GDM1 (cell line): Measurements from ENCODE around the gene SMG1.
A peak's percentile ranks its signal among the peaks of the same experiment; 100 is the strongest.

Source experiments
- DNase-seq: peaks from one replicate; lab custom pipeline; 2025; lab: John Stamatoyannopoulos, UW

The SMG1 gene

GRCh38 chr16:18852647-18853046 lies 73.6 kb downstream of the SMG1 start:
- no peak for DNase-seq

- no peak for DNase-seq
These were observed 79.8 kb downstream of the SMG1 start for GRCh38 chr16:18846416-18846815.

- no peak for DNase-seq
These were observed 83.6 kb downstream of the SMG1 start for GRCh38 chr16:18842565-18842964.

GRCh38 chr16:18841833-18842525 lies 84.2 kb downstream of the SMG1 start:
- DNase-seq = no peak

GRCh38 chr16:18839555-18839954 lies 86.7 kb downstream of the SMG1 start:
- DNase-seq = no peak

- no peak for DNase-seq
These were observed 89.5 kb downstream of the SMG1 start for GRCh38 chr16:18836702-18837101.

GRCh38 chr16:18834864-18835263 lies 91.3 kb downstream of the SMG1 start:
- no peak for DNase-seq

- no peak for DNase-seq
These were observed 92.3 kb downstream of the SMG1 start for GRCh38 chr16:18833707-18834505.

GRCh38 chr16:18832613-18833012 lies 93.6 kb downstream of the SMG1 start:
- DNase-seq = no peak

GRCh38 chr16:18832006-18832405 lies 94.2 kb downstream of the SMG1 start:
- no peak for DNase-seq

GRCh38 chr16:18829251-18829650 lies 97.0 kb downstream of the SMG1 start:
- DNase-seq = no peak

- no peak for DNase-seq
These were observed 98.3 kb downstream of the SMG1 start for GRCh38 chr16:18827890-18828289.

GRCh38 chr16:18816286-18816685 lies 109.9 kb downstream of the SMG1 start:
- DNase-seq = no peak

- DNase-seq = no peak
These were observed 114.3 kb downstream of the SMG1 start for GRCh38 chr16:18811925-18812324.

GRCh38 chr16:18809165-18809564 lies 117.0 kb downstream of the SMG1 start:
- DNase-seq = no peak

GRCh38 chr16:18805257-18805773 lies 120.9 kb downstream of the SMG1 start:
- DNase-seq = no peak

GRCh38 chr16:18804540-18804939 lies 121.7 kb downstream of the SMG1 start:
- DNase-seq = no peak

- DNase-seq = no peak
These were observed 122.4 kb downstream of the SMG1 start for GRCh38 chr16:18803569-18804462.

GRCh38 chr16:18802767-18803343 lies 123.4 kb downstream of the SMG1 start:
- no peak for DNase-seq

- DNase-seq = peak; percentile 99
These were observed 124.8 kb downstream of the SMG1 start, which contains the start of gene ARL6IP1 for GRCh38 chr16:18801145-18801972. Gene ARL6IP1, minus strand, starts transcription at chr16:18801549. Its CDS starts 83 bp downstream, at chr16:18801466.

- DNase-seq = no peak
These were observed 125.4 kb downstream of the SMG1 start for GRCh38 chr16:18800775-18801144.
